HG02678 (cell line): ENCODE results near the gene PAGE2.
"Not testable (repeated sequence)": the region's sequence is repeated elsewhere in the genome, so short reads cannot be mapped to it uniquely, and the experiment has no call there.

Experiments
- ATAC-seq: cut with Tn5 transposase; IDR thresholded peaks from one replicate; pipeline ENCODE4 v1.9.1; 2021; ENCODE audit warnings: mild to moderate bottlenecking, moderate library complexity; ENCODE audit not compliant: unreplicated experiment

PAGE2 gene

GRCh38 chrX:55088795-55089489, at the start of gene PAGE2:
Gene PAGE2 (plus strand): TSS chrX:55089018. CDS start chrX:55090021, 1,003 bp downstream.
- ATAC-seq = no peak

DNA sequence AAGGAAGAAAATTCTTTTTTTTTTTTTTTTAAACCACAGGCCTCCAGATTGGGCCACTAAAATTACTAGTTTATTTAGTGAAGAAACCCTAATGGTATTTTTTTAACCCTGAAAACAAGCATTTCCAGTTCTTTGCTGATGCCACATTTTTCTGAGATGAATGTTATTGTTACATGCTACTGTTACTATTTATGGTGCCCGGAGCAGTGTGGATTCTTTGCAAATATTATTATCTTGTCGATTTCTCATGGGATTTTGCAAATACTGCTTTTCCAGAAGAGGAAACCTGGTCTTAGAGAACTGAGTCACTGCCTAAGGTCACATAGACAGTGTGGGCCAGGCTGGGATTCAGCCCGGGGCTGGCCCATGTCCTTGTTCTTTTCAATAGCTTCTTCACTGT, 49.3 kb upstream of the PAGE2 start:
- no peak for ATAC-seq

GRCh38 chrX:55041514-55041913, 47.3 kb upstream of the PAGE2 start:
- no peak for ATAC-seq

- ATAC-seq = not testable (repeated sequence)
These were observed 38.2 kb upstream of the PAGE2 start for GRCh38 chrX:55050599-55050998.

DNA sequence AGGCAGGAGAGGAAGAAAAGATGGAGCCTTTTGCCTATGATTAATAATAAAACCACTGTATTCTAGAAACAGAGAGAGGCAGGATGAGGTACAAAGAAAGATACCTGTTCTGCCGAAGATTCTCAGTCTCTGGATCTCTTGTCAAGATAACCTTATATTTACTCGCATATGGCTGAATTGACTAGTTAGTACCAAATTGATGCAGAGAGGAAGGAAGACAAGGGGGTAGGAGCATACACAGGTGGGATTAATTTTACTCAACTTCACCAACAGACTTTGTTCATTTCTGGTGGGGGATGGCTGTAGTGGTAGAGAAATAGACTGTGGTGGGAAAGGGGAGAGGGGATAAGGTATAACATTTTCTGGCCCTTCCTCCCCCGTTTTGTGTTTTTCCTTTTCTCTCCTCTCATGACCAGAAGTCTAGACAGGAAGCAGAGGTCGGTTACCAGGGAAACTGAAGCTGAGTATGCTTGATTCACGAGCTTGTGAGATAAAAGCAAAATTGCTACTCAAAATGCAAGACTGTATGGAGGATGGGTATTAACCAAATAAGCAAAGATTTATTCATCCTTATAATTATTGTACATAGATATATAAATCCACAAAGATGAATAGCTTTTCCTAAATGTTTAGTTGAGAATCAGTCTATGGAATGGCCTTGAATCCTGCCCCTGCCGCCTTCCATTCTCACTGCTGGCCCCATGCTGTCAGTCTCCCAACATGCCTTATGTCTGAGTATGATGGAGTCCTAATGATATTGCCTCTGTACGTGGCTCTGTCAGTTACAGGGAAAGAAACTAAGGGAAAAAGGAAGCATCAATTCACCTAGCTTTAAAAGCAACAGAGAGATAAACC, 31.8 kb upstream of the PAGE2 start:
- ATAC-seq = no peak

- peak; percentile 54 for ATAC-seq
These were observed 31.1 kb upstream of the PAGE2 start for GRCh38 chrX:55057675-55058249.

- ATAC-seq = not testable (repeated sequence)
These were observed 21.6 kb upstream of the PAGE2 start for GRCh38 chrX:55067180-55067579.

DNA sequence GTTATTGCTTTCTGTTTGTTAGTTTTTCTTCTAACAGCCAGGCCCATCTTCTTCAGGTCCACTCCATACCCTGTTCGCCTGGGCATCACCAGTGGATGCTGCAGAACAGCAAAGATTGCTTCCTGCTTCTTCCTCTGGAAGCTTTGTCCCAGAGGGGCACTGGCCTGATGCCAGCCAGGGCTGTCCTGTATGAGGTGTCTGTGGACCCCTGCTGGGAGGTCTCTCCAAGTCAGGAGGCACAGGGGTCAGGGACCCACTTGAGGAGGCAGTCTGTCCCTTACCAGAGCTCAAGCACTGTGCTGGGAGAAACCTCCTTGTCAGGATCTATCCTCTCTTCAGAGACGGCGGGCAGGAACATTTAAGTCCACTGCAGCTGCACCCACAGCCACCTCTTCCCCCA, 16.5 kb upstream of the PAGE2 start:
- ATAC-seq = no peak

DNA sequence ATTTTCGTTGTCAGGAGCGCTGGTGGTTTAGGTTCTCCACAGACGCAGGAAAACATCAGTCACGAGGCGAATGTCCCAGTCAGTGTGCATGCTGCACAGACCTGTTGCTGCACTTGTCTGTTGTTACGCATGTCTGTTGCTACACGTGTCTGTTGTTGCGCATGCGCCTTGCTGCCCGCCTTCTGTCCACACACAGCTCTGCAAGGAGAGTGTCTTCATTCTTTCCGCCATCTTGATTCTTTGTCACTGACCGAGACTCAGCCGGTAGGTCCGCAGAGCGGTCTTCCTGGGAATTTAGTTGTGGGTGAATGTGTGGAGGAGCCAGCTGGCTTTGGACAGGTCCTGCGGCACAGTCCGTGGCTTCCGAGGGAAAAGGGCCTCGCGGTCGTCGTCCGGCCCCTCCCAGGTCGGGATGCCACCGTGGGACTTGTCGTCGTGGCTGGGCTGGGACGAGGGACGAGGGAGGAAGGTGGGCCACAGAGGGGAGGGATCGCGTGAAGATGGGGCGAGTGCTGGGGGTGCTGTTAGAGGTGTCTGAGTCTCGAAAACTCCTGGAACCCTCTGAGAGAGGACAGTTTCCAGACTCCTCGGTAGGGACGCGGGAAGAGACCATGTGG, 13.9 kb upstream of the PAGE2 start, which contains the start of gene PAGE2B:
Gene PAGE2B (plus strand): TSS at position 180 of the 617 bp plus-strand sequence. CDS start 1,012 bp downstream, outside the sequence.
- no peak for ATAC-seq

- no peak for ATAC-seq
These were observed 9.9 kb downstream of the PAGE2 start for GRCh38 chrX:55098691-55099090.

DNA sequence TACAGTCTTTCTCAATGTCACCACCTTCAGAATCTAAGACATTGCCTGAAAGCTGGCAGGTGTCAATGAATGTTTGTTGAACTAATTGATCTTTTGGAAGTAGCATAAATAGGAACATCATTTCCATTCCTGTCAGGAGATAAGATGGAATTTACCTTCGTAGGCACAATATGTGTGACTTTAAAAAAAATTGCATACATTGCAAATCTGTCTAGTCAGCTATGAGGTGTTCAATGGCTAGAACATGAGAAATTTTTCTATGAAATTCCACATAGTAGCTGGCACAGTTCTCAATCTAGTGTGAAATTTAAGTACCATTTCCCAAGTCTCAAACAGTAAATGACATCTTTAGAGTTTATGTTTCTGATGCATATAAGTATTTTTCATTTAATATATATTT, 10.3 kb downstream of the PAGE2 start:
- no peak for ATAC-seq

- no peak for ATAC-seq
These were observed 13.9 kb downstream of the PAGE2 start for GRCh38 chrX:55102754-55103153.

- no peak for ATAC-seq
These were observed 18.4 kb downstream of the PAGE2 start for GRCh38 chrX:55107262-55107661.

GRCh38 chrX:55107911-55108310, 19.1 kb downstream of the PAGE2 start:
- ATAC-seq = no peak

- no peak for ATAC-seq
These were observed 20.5 kb downstream of the PAGE2 start for GRCh38 chrX:55109306-55109705.

- no peak for ATAC-seq
These were observed 22.9 kb downstream of the PAGE2 start for GRCh38 chrX:55111578-55112254.

DNA sequence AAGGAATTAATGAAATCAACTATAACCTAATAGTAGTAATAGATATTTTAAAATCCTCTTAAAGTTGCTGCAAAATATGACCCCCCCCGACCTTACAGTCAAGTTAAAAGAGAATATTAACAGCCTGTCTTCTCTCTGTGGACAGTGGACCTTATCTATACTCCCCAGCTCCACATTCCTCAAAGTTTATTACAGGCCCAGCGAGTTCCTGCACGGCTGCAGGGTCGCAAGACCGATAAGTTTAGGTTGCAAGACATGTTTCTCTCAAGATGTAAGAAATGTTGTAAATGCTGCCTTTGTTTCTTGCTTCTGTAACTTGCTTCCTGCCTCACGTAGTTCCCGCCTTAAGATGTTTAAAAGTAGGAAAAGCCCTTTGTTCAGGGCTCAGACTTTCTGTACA, 27.8 kb downstream of the PAGE2 start:
- not testable (repeated sequence) for ATAC-seq

GRCh38 chrX:55118574-55118973, 29.8 kb downstream of the PAGE2 start:
- ATAC-seq = no peak

DNA sequence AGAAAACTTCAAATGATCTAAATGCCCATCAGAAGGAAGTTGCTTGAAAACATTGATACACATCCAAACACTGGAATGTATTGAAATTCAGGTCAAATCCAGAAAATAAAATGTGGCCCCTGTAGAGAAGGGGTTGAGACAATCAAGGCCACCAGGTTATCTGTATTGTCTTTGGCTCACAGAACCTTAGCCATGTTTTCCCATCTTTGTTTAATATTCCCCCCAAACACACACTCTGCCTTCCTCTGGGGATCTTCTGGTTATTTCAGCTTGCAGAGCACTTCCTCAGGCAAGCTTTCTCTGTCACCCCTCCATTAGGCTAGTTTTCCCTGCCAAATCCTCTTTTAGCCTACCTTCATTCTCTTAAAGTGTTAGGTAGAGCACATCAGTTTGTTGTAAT, 30.5 kb downstream of the PAGE2 start:
- ATAC-seq = no peak

DNA sequence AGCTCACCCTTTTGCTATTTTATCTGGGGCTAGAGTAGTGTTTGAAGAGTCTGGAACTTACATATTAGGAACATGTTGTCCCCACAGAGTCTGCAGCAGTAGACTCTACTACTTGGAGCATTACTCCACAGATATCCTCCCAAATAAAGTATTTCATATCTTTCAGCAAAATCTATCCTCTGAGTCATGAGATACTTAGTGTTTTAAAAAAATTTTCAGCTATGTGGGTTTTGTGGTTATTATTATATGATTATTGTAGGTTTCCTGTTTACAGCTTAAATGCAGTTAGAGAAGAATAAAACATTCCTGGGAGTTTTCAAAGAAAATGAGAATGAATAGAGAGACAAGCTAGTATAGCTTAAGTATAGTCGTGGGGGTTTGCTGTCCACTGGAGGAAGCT, 30.9 kb downstream of the PAGE2 start:
- ATAC-seq = no peak
